Measurements from ENCODE around the gene SNU13. TPM values are rescaled to one million over a fixed set of nuclear protein-coding genes. Genes with fewer than 3 reads are reported as not detected.
A peak's percentile ranks its signal among the peaks of the same experiment; 100 is the strongest.
"Not testable (repeated sequence)": the region's sequence is repeated elsewhere in the genome, so short reads cannot be mapped to it uniquely, and the experiment has no call there.

The SNU13 gene
- total RNA-seq = 100 to 1,000 TPM; 112 to 126 TPM
- polyA plus RNA-seq (ENCODE audit: insufficient read length in 6 of 6) = 100 to 1,000 TPM; 102 to 136 (median 113) TPM
- long read RNA-seq, donor 1, transcript SNU13-202 (3 exons, 1,503 nt) = major isoform, 99 of 143 reads
- long read RNA-seq, donor 1, transcript SNU13-201 (3 exons, 877 nt) = minor isoform, 31 of 143 reads
- long read RNA-seq, donor 1, partial matches to known transcripts = 11 of 143 reads
- long read RNA-seq, donor 1, other reads (novel, unspliced or antisense) = 0 of 143 reads
- long read RNA-seq, donor 2, transcript SNU13-201 (3 exons, 877 nt) = minor isoform, 21 of 105 reads
- long read RNA-seq, donor 2, transcript SNU13-202 (3 exons, 1,503 nt) = major isoform, 61 of 105 reads
- long read RNA-seq, donor 2, partial matches to known transcripts = 22 of 105 reads
- long read RNA-seq, donor 2, other reads (novel, unspliced or antisense) = 0 of 105 reads
- long read RNA-seq, donor 3, transcript SNU13-201 (3 exons, 877 nt) = minor isoform, 21 of 97 reads
- long read RNA-seq, donor 3, transcript SNU13-202 (3 exons, 1,503 nt) = major isoform, 68 of 97 reads
- long read RNA-seq, donor 3, partial matches to known transcripts = 7 of 97 reads
- long read RNA-seq, donor 3, other reads (novel, unspliced or antisense) = 0 of 97 reads
- long read RNA-seq, donor 4, transcript SNU13-202 (3 exons, 1,503 nt) = major isoform, 103 of 166 reads
- long read RNA-seq, donor 4, transcript SNU13-201 (3 exons, 877 nt) = minor isoform, 41 of 166 reads
- long read RNA-seq, donor 4, partial matches to known transcripts = 7 of 166 reads
- long read RNA-seq, donor 4, other reads (novel, unspliced or antisense) = 12 of 166 reads
- long read RNA-seq, donor 5, transcript SNU13-201 (3 exons, 877 nt) = minor isoform, 25 of 101 reads
- long read RNA-seq, donor 5, transcript SNU13-202 (3 exons, 1,503 nt) = major isoform, 65 of 101 reads
- long read RNA-seq, donor 5, partial matches to known transcripts = 10 of 101 reads
- long read RNA-seq, donor 5, other reads (novel, unspliced or antisense) = 0 of 101 reads
- long read RNA-seq, donor 6, transcript SNU13-202 (3 exons, 1,503 nt) = major isoform, 81 of 128 reads
- long read RNA-seq, donor 6, transcript SNU13-201 (3 exons, 877 nt) = minor isoform, 25 of 128 reads
- long read RNA-seq, donor 6, partial matches to known transcripts = 20 of 128 reads
- long read RNA-seq, donor 6, other reads (novel, unspliced or antisense) = 0 of 128 reads
- long read RNA-seq, donor 7, transcript SNU13-202 (3 exons, 1,503 nt) = major isoform, 33 of 55 reads
- long read RNA-seq, donor 7, transcript SNU13-201 (3 exons, 877 nt) = minor isoform, 13 of 55 reads
- long read RNA-seq, donor 7, partial matches to known transcripts = 9 of 55 reads
- long read RNA-seq, donor 7, other reads (novel, unspliced or antisense) = 0 of 55 reads
- long read RNA-seq, donor 8, transcript SNU13-202 (3 exons, 1,503 nt) = major isoform, 72 of 91 reads
- long read RNA-seq, donor 8, transcript SNU13-201 (3 exons, 877 nt) = minor isoform, 18 of 91 reads
- long read RNA-seq, donor 8, partial matches to known transcripts = 0 of 91 reads
- long read RNA-seq, donor 8, other reads (novel, unspliced or antisense) = 0 of 91 reads
- long read RNA-seq, donor 9, partial matches to known transcripts = 0 of 1 reads
- long read RNA-seq, donor 9, other reads (novel, unspliced or antisense) = 0 of 1 reads
- long read RNA-seq, donor 10, transcript SNU13-202 (3 exons, 1,503 nt) = major isoform, 140 of 205 reads
- long read RNA-seq, donor 10, transcript SNU13-201 (3 exons, 877 nt) = minor isoform, 38 of 205 reads
- long read RNA-seq, donor 10, partial matches to known transcripts = 15 of 205 reads
- long read RNA-seq, donor 10, other reads (novel, unspliced or antisense) = 8 of 205 reads
- long read RNA-seq, donor 11, transcript SNU13-201 (3 exons, 877 nt) = minor isoform, 83 of 190 reads
- long read RNA-seq, donor 11, transcript SNU13-202 (3 exons, 1,503 nt) = major isoform, 93 of 190 reads
- long read RNA-seq, donor 11, partial matches to known transcripts = 14 of 190 reads
- long read RNA-seq, donor 11, other reads (novel, unspliced or antisense) = 0 of 190 reads
- long read RNA-seq, donor 12, transcript SNU13-202 (3 exons, 1,503 nt) = major isoform, 57 of 77 reads
- long read RNA-seq, donor 12, transcript SNU13-201 (3 exons, 877 nt) = minor isoform, 15 of 77 reads
- long read RNA-seq, donor 12, partial matches to known transcripts = 5 of 77 reads
- long read RNA-seq, donor 12, other reads (novel, unspliced or antisense) = 0 of 77 reads

DNA sequence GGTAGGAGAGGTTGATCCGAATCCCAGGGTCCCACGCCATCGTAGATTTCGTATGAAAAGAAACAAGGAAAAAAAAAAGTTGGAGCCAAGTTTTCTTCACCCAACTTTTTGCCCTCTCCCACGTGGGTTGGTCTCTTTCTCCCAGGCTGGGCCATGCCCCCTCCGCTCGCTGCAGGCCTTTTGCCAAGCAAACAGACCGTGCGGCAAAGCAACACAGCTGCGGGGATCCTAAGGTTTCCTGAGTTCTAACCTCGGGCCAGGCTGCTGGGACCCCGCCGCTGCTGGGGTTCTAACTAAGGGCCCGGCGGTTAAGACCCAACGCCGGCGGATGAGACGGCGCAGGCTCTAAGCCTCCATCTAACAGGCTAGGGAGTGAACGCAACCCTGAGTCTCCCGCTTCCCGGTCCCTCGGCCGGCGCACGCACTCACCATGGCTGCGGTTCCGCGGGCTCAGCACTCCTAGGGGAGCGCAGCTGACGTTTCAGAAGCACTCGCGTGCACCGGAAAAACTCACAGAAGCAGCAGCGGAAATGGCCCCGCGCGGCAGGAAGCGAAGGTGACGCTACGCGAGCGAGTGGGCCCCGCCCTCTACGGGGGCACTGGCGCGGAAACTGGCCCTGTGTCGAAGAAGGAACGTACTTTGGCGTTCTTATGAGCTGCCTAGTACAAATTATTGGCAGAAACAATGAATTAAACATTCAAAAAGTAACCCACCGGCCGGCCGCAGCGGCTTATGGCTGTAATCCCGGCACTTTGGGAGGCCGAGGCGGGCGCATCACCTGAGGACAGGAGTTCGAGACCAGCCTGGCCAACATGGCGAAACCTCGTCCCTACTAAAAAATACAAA lies at the start of gene SNU13:
TSS of gene SNU13 (minus strand) at position 503 of the 847 bp plus-strand sequence. CDS start at position 432, 71 bp downstream.
- intact Hi-C loops (cut with DNase I) = no loop called here
- ATAC-seq (peak; percentile 98), DNase-seq (peak; percentile 89 to 99 (median 94))
- peaks cover 0 to 27% of the 10 kb centered on the region in 2 donors for H3K4me1 ChIP-seq
- peak within 1 kb of the TSS; percentile 93 to 96 for H3K27ac ChIP-seq
- H3K27me3 ChIP-seq = no peaks in the 10 kb centered on the region
- H3K36me3 ChIP-seq = peaks cover 0 to 7% of the 10 kb centered on the region in 2 donors
- H3K4me3 ChIP-seq = peak within 1 kb of the TSS; percentile 66 to 82
- H3K9me3 ChIP-seq = no peaks in the 10 kb centered on the region
- TF ChIP-seq, protein P1, sequence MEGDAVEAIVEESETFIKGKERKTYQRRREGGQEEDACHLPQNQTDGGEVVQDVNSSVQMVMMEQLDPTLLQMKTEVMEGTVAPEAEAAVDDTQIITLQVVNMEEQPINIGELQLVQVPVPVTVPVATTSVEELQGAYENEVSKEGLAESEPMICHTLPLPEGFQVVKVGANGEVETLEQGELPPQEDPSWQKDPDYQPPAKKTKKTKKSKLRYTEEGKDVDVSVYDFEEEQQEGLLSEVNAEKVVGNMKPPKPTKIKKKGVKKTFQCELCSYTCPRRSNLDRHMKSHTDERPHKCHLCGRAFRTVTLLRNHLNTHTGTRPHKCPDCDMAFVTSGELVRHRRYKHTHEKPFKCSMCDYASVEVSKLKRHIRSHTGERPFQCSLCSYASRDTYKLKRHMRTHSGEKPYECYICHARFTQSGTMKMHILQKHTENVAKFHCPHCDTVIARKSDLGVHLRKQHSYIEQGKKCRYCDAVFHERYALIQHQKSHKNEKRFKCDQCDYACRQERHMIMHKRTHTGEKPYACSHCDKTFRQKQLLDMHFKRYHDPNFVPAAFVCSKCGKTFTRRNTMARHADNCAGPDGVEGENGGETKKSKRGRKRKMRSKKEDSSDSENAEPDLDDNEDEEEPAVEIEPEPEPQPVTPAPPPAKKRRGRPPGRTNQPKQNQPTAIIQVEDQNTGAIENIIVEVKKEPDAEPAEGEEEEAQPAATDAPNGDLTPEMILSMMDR (IDR thresholded peaks at IDR 0.05) = peak in 1 of 2 donors; percentile 26

DNA sequence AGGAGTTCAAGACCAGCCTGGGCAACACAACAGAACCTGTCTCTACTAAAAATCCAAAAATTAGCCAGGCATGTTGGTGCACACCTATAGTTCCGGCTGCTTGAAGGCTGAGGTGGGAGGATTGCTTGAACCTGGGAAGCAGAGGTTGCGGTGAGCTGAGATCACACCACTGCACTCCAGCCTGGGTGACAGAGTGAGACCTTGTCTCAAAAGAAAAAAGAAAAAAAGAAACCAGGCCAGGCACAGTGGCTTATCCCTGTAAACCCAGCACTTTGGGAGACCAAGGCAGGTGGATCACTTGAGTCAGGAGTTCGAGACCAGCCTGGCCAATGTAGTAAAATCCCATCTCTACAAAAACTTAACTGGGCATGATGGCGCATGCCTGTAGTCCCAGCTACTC lies 44.6 kb upstream of the SNU13 start:
- H3K36me3 ChIP-seq; DNase-seq; ATAC-seq; H3K27ac ChIP-seq; H3K9me3 ChIP-seq; H3K4me1 ChIP-seq; intact Hi-C loops (cut with DNase I); H3K4me3 ChIP-seq; H3K27me3 ChIP-seq: not testable (repeated sequence)

DNA sequence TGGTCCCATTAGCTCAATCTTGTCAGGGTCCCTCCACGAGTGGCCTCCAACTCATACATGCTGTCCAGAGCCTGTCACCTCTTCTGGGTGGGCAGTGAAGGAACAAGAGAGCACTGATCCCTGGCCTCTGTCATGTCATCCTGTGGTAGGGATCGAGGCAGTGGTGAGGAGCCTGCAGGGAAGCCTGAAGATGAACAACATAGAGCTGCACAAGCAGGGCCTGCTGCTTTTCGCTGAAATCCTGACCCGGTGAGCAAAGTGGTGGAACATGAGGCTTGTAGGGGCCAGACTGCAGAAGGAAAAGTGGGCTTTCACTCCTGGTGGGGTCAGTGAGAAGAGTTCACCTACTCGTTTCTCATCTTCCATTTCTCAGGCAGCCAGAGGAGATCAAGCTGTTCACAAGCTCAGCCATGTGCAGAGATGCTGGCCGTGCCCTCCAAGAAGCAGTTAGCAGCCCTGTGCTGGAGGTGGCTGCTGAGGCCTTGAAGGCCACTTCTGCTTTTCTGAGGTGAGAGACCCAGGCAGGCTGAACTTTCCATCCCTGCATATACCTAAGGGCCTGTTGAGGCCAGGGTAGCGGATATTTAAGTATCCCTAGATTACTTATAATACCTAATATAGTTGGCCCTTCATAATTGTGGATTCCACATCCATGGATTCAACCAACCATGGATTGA lies 43.6 kb upstream of the SNU13 start:
- no peaks in the 10 kb centered on the region for H3K27me3 ChIP-seq
- DNase-seq (no peak), ATAC-seq (no peak)
- H3K4me1 ChIP-seq = no peaks in the 10 kb centered on the region
- intact Hi-C loops (cut with DNase I) = no loop called here
- no peaks in the 10 kb centered on the region for H3K36me3 ChIP-seq
- no peak overlapping the region for H3K27ac ChIP-seq
- H3K4me3 ChIP-seq = no peak overlapping the region
- no peaks in the 10 kb centered on the region for H3K9me3 ChIP-seq
- TF ChIP-seq, protein P1 (IDR thresholded peaks at IDR 0.05) = no peak

DNA sequence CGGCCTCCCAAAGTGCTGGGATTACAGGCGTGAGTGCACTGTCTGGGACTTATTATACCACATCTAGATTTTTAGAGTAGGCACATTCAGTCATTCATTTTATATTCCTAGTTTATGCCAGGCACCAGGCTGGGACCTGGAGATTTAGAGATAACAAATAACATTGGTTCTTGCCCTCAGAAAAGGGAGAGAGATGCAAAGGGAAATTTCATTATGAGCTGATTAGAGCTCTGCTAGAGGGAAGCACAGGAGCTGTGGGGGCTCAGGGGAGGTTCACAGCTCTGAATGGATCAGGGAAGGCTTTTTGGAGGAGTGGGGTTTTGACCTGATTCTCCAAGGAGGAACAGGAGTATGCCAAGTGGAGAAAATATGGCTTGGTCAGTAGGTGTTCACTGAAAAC lies 42.9 kb upstream of the SNU13 start:
- no peak for ATAC-seq
- H3K4me1 ChIP-seq = no peaks in the 10 kb centered on the region
- H3K27me3 ChIP-seq = no peaks in the 10 kb centered on the region

More for the DNA sequence above, 42.9 kb upstream of the SNU13 start:
- no peak overlapping the region for H3K27ac ChIP-seq
- intact Hi-C loops (cut with DNase I) = no loop called here
- H3K36me3 ChIP-seq = no peaks in the 10 kb centered on the region
- TF ChIP-seq, protein P1 (IDR thresholded peaks at IDR 0.05) = no peak
- H3K4me3 ChIP-seq = no peak overlapping the region
- H3K9me3 ChIP-seq = no peaks in the 10 kb centered on the region
- DNase-seq = no peak
